Neural cell (in vitro differentiated cells): ENCODE measurements around the gene MDFIC2. TPM values are rescaled to one million over a fixed set of nuclear protein-coding genes. Genes with fewer than 3 reads are reported as not detected.

ENCODE experiments used
- H2AFZ ChIP-seq: fragments of 200-600, 300-800 bp; sonication (generic), shearing (Covaris generic); 2 replicates; pipeline ENCODE4 v1.6.0; 2014; ENCODE audit warnings: low read depth, mild to moderate bottlenecking, antibody characterized with exemption, low read length, moderate library complexity
- H3F3A ChIP-seq: fragments of 200-600 bp; shearing (Covaris generic); 2 replicates; pipeline ENCODE4 v1.6.1; 2016; ENCODE audit warnings: mild to moderate bottlenecking, moderate library complexity, mixed read lengths, antibody characterized with exemption, low read length; ENCODE audit not compliant: insufficient read depth, poor library complexity, severe bottlenecking
- H3K27ac ChIP-seq: fragments of 200-600, 300-800 bp; sonication (generic), shearing (Covaris generic); 2 replicates; pipeline ENCODE4 v1.5.1; 2014; ENCODE audit warnings: mild to moderate bottlenecking, low read length, moderate library complexity
- H3K27me3 ChIP-seq: fragments of 300-800, 200-600 bp; sonication (generic), shearing (Covaris generic); 2 replicates; pipeline ENCODE4 v1.6.0; 2014; ENCODE audit warnings: mild to moderate bottlenecking, low read depth, low read length, moderate library complexity; ENCODE audit not compliant: insufficient read depth
- H3K36me3 ChIP-seq: fragments of 300-800, 200-600 bp; sonication (generic), shearing (Covaris generic); 2 replicates; pipeline ENCODE4 v1.5.1; 2014; ENCODE audit warnings: mild to moderate bottlenecking, antibody characterized with exemption, low read length, moderate library complexity; ENCODE audit not compliant: insufficient read depth
- H3K4me2 ChIP-seq: fragments of 300-800, 200-600 bp; sonication (generic), shearing (Covaris generic); 2 replicates; pipeline ENCODE4 v1.6.0; 2014; ENCODE audit warnings: mild to moderate bottlenecking, low read length
- H3K4me3 ChIP-seq: fragments of 300-800, 200-600 bp; sonication (generic), shearing (Covaris generic); 2 replicates; pipeline ENCODE4 v1.5.1; 2014; ENCODE audit warnings: mild to moderate bottlenecking, low read length, moderate library complexity
- H3K79me2 ChIP-seq: fragments of 200-600 bp; shearing (Covaris generic); replicated peaks from 2 replicates; pipeline ENCODE4 v1.6.0; 2014; ENCODE audit warnings: mild to moderate bottlenecking, low read length, moderate library complexity; ENCODE audit not compliant: insufficient read depth
- H3K9ac ChIP-seq: fragments of 300-800, 200-600 bp; sonication (generic), shearing (Covaris generic); 2 replicates; pipeline ENCODE4 v1.6.1; 2016; ENCODE audit warnings: mild to moderate bottlenecking, low read length, mixed read lengths
- H3K9me2 ChIP-seq: fragments of 200-600 bp; shearing (Covaris generic); 2 replicates; pipeline ENCODE4 v1.6.1; 2016; ENCODE audit warnings: mild to moderate bottlenecking, low read length, mixed read lengths; ENCODE audit not compliant: insufficient read depth
- H3K9me3 ChIP-seq: fragments of 200-600, 300-800 bp; sonication (generic), shearing (Covaris generic); 2 replicates; pipeline ENCODE4 v1.6.1; 2016; ENCODE audit warnings: mild to moderate bottlenecking, mixed run types, low read length, moderate library complexity, mixed read lengths
- H4K20me1 ChIP-seq: fragments of 200-600 bp; shearing (Covaris generic); 2 replicates; pipeline ENCODE4 v1.6.1; 2016; ENCODE audit warnings: mild to moderate bottlenecking, mixed run types; ENCODE audit not compliant: insufficient read depth
- EP300 ChIP-seq: fragments of 450-650 bp; conservative IDR thresholded peaks from 2 replicates; pipeline ENCODE4 v1.6.1; 2014; ENCODE audit warnings: antibody characterized with exemption, mild to moderate bottlenecking, moderate library complexity; ENCODE audit not compliant: poor library complexity, severe bottlenecking
- EZH2 ChIP-seq: fragments of 200-600, 300-800 bp; shearing (Covaris generic), sonication (generic); IDR thresholded peaks from 2 replicates; pipeline ENCODE4 v1.6.1; 2014; ENCODE audit warnings: antibody characterized with exemption, low read length, borderline replicate concordance, mild to moderate bottlenecking; ENCODE audit not compliant: insufficient read depth, poor library complexity, severe bottlenecking
- MXI1 ChIP-seq: fragments of 450-650 bp; conservative IDR thresholded peaks from 2 replicates; pipeline ENCODE4 v1.6.1; 2014; ENCODE audit warnings: antibody characterized with exemption, mild to moderate bottlenecking; ENCODE audit not compliant: poor library complexity, severe bottlenecking
- POLR2AphosphoS5 ChIP-seq: IDR thresholded peaks from 2 replicates; pipeline ENCODE4 v1.6.1; 2012
- RAD21 ChIP-seq: fragments of 450-650 bp; conservative IDR thresholded peaks from 2 replicates; pipeline ENCODE4 v1.6.1; 2014; ENCODE audit warnings: antibody characterized with exemption, mild to moderate bottlenecking, moderate library complexity
- SMC3 ChIP-seq: fragments of 450-650 bp; conservative IDR thresholded peaks from 2 replicates; pipeline ENCODE4 v1.6.1; 2014; ENCODE audit warnings: antibody characterized with exemption, mild to moderate bottlenecking, moderate library complexity; ENCODE audit not compliant: poor library complexity
- TAF1 ChIP-seq: IDR thresholded peaks from 2 replicates; pipeline ENCODE4 v1.6.1; 2012; ENCODE audit warnings: low read depth
- polyA plus RNA-seq: library from polyadenylated mRNA; depleted of rRNA; stranded (reverse); fragments of >200 nt; gene quantifications from 2 replicates; pipeline ENCODE4 v1.2.3, GENCODE V29; 2014
- TF ChIP-seq, protein P1 (sequence below): fragments of 450-650 bp; IDR thresholded peaks from 2 replicates; pipeline ENCODE4 v1.5.1; 2014; ENCODE audit warnings: antibody characterized with exemption, mild to moderate bottlenecking, moderate library complexity; ENCODE audit not compliant: poor library complexity, severe bottlenecking
- TF ChIP-seq, protein P2 (sequence below): IDR thresholded peaks from 2 replicates; pipeline ENCODE4 v1.6.1; 2012; ENCODE audit warnings: borderline replicate concordance

The MDFIC2 gene
- polyA plus RNA-seq, 1 donor from 2014 or later: not detected

DNA sequence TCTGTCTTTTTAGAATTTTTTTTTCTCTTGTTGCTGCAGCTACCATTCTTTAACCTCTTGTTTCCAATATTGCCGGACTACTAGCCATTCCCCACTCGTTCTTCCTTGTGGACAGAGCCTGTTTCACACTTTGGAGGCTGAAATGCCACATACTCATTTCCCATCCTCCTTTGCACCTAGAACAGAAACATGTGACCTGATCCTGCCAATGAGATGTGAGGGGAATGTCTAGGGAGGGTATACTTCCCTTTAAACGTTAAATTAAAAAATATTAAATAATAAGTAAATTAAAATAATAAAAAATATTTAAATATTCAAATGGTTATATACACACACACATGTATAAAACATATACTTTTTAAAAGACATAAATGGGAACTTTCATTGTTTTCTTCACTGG, 20.6 kb upstream of the MDFIC2 start:
- H2AFZ ChIP-seq: no peak overlapping the region
- H3K4me3 ChIP-seq: no peak overlapping the region
- no peak overlapping the region for H3K4me2 ChIP-seq
- H3K9me2 ChIP-seq: no peaks in the 10 kb centered on the region
- H3K27ac ChIP-seq: no peak overlapping the region
- H4K20me1 ChIP-seq: no peaks in the 10 kb centered on the region
- TF ChIP-seq SMC3: no peak
- no peak for TF ChIP-seq RAD21
- TF ChIP-seq TAF1: no peak
- TF ChIP-seq POLR2AphosphoS5: no peak
- no peak for TF ChIP-seq MXI1
- no peak for TF ChIP-seq EP300
- no peak for TF ChIP-seq EZH2
- no peaks in the 10 kb centered on the region for H3F3A ChIP-seq
- H3K27me3 ChIP-seq: no peaks in the 10 kb centered on the region
- H3K36me3 ChIP-seq: no peaks in the 10 kb centered on the region
- no peaks in the 10 kb centered on the region for H3K9me3 ChIP-seq
- H3K79me2 ChIP-seq: no peaks in the 10 kb centered on the region
- H3K9ac ChIP-seq: no peak overlapping the region

DNA sequence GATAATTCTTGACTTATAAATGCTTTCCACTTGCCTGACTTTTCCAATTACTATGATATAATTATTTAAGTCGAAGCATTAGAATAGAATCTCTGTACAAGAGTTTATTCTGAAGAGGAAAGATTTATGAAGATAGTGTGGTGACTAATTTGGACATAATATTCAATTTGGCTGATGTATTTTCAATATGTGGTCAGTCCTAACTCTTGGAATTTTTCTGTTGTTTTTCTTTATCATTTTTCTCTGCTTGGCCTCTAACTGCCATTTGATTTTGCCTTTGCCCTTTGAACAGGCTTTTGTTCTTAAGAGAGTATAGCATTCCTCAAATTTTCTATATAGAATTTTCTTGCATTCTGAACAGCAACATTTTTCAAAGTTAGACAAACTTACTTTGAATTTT, 2.6 kb upstream of the MDFIC2 start:
- H3K4me3 ChIP-seq: no peak overlapping the region
- no peaks in the 10 kb centered on the region for H3K9me3 ChIP-seq
- no peaks in the 10 kb centered on the region for H3F3A ChIP-seq
- H3K9me2 ChIP-seq: no peaks in the 10 kb centered on the region
- H3K27ac ChIP-seq: no peak overlapping the region
- no peaks in the 10 kb centered on the region for H3K27me3 ChIP-seq
- H3K79me2 ChIP-seq: no peaks in the 10 kb centered on the region
- H4K20me1 ChIP-seq: no peaks in the 10 kb centered on the region
- H3K9ac ChIP-seq: no peak overlapping the region
- TF ChIP-seq EP300: no peak
- no peak for TF ChIP-seq TAF1
- TF ChIP-seq RAD21: no peak
- TF ChIP-seq EZH2: no peak
- no peak for TF ChIP-seq POLR2AphosphoS5
- TF ChIP-seq, protein P1, sequence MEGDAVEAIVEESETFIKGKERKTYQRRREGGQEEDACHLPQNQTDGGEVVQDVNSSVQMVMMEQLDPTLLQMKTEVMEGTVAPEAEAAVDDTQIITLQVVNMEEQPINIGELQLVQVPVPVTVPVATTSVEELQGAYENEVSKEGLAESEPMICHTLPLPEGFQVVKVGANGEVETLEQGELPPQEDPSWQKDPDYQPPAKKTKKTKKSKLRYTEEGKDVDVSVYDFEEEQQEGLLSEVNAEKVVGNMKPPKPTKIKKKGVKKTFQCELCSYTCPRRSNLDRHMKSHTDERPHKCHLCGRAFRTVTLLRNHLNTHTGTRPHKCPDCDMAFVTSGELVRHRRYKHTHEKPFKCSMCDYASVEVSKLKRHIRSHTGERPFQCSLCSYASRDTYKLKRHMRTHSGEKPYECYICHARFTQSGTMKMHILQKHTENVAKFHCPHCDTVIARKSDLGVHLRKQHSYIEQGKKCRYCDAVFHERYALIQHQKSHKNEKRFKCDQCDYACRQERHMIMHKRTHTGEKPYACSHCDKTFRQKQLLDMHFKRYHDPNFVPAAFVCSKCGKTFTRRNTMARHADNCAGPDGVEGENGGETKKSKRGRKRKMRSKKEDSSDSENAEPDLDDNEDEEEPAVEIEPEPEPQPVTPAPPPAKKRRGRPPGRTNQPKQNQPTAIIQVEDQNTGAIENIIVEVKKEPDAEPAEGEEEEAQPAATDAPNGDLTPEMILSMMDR: no peak
- TF ChIP-seq MXI1: no peak
- TF ChIP-seq, protein P2, sequence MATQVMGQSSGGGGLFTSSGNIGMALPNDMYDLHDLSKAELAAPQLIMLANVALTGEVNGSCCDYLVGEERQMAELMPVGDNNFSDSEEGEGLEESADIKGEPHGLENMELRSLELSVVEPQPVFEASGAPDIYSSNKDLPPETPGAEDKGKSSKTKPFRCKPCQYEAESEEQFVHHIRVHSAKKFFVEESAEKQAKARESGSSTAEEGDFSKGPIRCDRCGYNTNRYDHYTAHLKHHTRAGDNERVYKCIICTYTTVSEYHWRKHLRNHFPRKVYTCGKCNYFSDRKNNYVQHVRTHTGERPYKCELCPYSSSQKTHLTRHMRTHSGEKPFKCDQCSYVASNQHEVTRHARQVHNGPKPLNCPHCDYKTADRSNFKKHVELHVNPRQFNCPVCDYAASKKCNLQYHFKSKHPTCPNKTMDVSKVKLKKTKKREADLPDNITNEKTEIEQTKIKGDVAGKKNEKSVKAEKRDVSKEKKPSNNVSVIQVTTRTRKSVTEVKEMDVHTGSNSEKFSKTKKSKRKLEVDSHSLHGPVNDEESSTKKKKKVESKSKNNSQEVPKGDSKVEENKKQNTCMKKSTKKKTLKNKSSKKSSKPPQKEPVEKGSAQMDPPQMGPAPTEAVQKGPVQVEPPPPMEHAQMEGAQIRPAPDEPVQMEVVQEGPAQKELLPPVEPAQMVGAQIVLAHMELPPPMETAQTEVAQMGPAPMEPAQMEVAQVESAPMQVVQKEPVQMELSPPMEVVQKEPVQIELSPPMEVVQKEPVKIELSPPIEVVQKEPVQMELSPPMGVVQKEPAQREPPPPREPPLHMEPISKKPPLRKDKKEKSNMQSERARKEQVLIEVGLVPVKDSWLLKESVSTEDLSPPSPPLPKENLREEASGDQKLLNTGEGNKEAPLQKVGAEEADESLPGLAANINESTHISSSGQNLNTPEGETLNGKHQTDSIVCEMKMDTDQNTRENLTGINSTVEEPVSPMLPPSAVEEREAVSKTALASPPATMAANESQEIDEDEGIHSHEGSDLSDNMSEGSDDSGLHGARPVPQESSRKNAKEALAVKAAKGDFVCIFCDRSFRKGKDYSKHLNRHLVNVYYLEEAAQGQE: no peak
- no peak for TF ChIP-seq SMC3
- no peak overlapping the region for H2AFZ ChIP-seq
- H3K4me2 ChIP-seq: no peak overlapping the region
- H3K36me3 ChIP-seq: no peaks in the 10 kb centered on the region
